Measurements from ENCODE around the gene DPP6.

DPP6 gene

GRCh38 chr7:154726368-154726767 is 674.2 kb downstream of the DPP6 start:
- no peak for DNase-seq

- DNase-seq: no peak
Measured at GRCh38 chr7:154729056-154729455, 676.9 kb downstream of the DPP6 start.

- no peak for DNase-seq
Measured at GRCh38 chr7:154735766-154736165, 683.6 kb downstream of the DPP6 start.

GRCh38 chr7:154736389-154736788 is 684.2 kb downstream of the DPP6 start:
- DNase-seq: no peak

GRCh38 chr7:154738216-154738615 is 686.0 kb downstream of the DPP6 start:
- DNase-seq: no peak

GRCh38 chr7:154741131-154741530 is 688.9 kb downstream of the DPP6 start:
- DNase-seq: no peak

GRCh38 chr7:154743206-154743605 is 691.0 kb downstream of the DPP6 start:
- no peak for DNase-seq

- peak; percentile 4 for DNase-seq
Measured at GRCh38 chr7:154744256-154744860, 692.2 kb downstream of the DPP6 start.

- DNase-seq: no peak
Measured at GRCh38 chr7:154744861-154745258, 692.7 kb downstream of the DPP6 start.

- DNase-seq: no peak
Measured at GRCh38 chr7:154746571-154747360, 694.6 kb downstream of the DPP6 start.

GRCh38 chr7:154748089-154748786 is 696.0 kb downstream of the DPP6 start:
- DNase-seq: no peak

- DNase-seq: no peak
Measured at GRCh38 chr7:154750353-154750801, 698.2 kb downstream of the DPP6 start.

- no peak for DNase-seq
Measured at GRCh38 chr7:154753226-154753625, 701.0 kb downstream of the DPP6 start.

GRCh38 chr7:154757756-154758155 is 705.6 kb downstream of the DPP6 start:
- DNase-seq: no peak

- DNase-seq: no peak
Measured at GRCh38 chr7:154759989-154760388, 707.8 kb downstream of the DPP6 start.

- DNase-seq: no peak
Measured at GRCh38 chr7:154765118-154765517, 712.9 kb downstream of the DPP6 start.

- peak; percentile 12 for DNase-seq
Measured at GRCh38 chr7:154767142-154767541, 714.9 kb downstream of the DPP6 start.

- no peak for DNase-seq
Measured at GRCh38 chr7:154767821-154768415, 715.7 kb downstream of the DPP6 start.

- no peak for DNase-seq
Measured at GRCh38 chr7:154769001-154769400, 716.8 kb downstream of the DPP6 start.

- DNase-seq: no peak
Measured at GRCh38 chr7:154769527-154769926, 717.3 kb downstream of the DPP6 start.

GRCh38 chr7:154770361-154770760 is 718.2 kb downstream of the DPP6 start:
- DNase-seq: no peak

GRCh38 chr7:154770962-154771361 is 718.8 kb downstream of the DPP6 start:
- no peak for DNase-seq

- no peak for DNase-seq
Measured at GRCh38 chr7:154774303-154774969, 722.2 kb downstream of the DPP6 start.
